Gastrocnemius medialis (tissue), 4 donors: ENCODE measurements around the gene ARHGAP26.

Experiments used
- POLR2A ChIP-seq, 2 donors: fragments of 450-650 bp; IDR thresholded peaks; one replicate each; pipeline ENCODE4 v1.6.1; 2017; ENCODE audit warnings: antibody characterized with exemption in 2 of 2, mild to moderate bottlenecking in 2 of 2, moderate library complexity in 2 of 2
- TF ChIP-seq, protein P1 (sequence below), 5 experiments: fragments of 450-650 bp in 3 of 5; fragments of 200-600 bp in 2 of 5; sonication (generic) in 2 of 5; IDR thresholded peaks in 4 of 5; conservative IDR thresholded peaks in 1 of 5; 1 replicate in 4 of 5; 2 replicates in 1 of 5; pipeline ENCODE4 v1.5.1; 2016 to 2019; ENCODE audit warnings: antibody characterized with exemption in 5 of 5, mild to moderate bottlenecking in 3 of 5, moderate library complexity in 3 of 5

DNA sequence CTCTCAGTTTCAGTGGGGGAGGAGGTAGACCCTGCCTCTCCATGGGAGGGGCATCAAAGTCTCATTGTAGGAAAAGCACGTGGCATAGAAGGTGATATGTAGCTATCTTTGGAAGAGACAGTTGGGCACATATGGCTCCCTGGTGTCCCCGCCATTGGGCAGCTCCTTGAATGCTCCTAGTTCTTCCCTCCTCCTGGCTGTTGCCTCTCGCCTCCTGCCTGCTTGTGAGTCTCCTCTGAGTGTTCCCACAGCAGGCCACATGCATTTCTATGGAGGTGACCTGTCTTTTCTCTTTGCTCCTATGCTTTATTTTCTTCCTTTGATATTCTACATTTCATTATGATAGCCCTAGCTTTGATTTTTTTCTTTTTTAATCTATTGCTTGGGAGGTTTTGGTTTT is 138.5 kb downstream of the ARHGAP26 start:
- TF ChIP-seq, protein P1, sequence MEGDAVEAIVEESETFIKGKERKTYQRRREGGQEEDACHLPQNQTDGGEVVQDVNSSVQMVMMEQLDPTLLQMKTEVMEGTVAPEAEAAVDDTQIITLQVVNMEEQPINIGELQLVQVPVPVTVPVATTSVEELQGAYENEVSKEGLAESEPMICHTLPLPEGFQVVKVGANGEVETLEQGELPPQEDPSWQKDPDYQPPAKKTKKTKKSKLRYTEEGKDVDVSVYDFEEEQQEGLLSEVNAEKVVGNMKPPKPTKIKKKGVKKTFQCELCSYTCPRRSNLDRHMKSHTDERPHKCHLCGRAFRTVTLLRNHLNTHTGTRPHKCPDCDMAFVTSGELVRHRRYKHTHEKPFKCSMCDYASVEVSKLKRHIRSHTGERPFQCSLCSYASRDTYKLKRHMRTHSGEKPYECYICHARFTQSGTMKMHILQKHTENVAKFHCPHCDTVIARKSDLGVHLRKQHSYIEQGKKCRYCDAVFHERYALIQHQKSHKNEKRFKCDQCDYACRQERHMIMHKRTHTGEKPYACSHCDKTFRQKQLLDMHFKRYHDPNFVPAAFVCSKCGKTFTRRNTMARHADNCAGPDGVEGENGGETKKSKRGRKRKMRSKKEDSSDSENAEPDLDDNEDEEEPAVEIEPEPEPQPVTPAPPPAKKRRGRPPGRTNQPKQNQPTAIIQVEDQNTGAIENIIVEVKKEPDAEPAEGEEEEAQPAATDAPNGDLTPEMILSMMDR (IDR thresholded peaks at IDR 0.05 in 4 of 5, conservative IDR thresholded peaks at IDR 0.05 in 1 of 5) = no peak
- no peak for TF ChIP-seq POLR2A (IDR thresholded peaks at IDR 0.05)
